Measurements from ENCODE around the gene HYAL3. TPM values are rescaled to one million over a fixed set of nuclear protein-coding genes. Genes with fewer than 3 reads are reported as not detected.
A peak's percentile ranks its signal among the peaks of the same experiment; 100 is the strongest.

Gene HYAL3
- total and polyA plus RNA-seq, 2 of the 13 experiments (the other 11 are each of a cell fraction or from before 2014, with no cell fraction given) = 5.5 to 10.4 TPM

- TF ChIP-seq MAZ (IDR thresholded peaks at IDR 0.05; ENCODE audit: borderline replicate concordance, low read depth, low read length) (peak; percentile 17; the same call in 1 of the 2 replicates), MAZ (CRISPR knock-in tag; IDR thresholded peaks at IDR 0.05; ENCODE audit: low read depth) (peak; percentile 92), SP5 (CRISPR knock-in tag; IDR thresholded peaks at IDR 0.05; ENCODE audit: borderline replicate concordance, low read depth) (peak; percentile 96), ZNF496 (CRISPR knock-in tag; IDR thresholded peaks at IDR 0.05; ENCODE audit: insufficient replicate concordance) (no peak), ZNF569 (CRISPR knock-in tag; IDR thresholded peaks at IDR 0.05; ENCODE audit: borderline replicate concordance) (no peak), ZEB1 (IDR thresholded peaks at IDR 0.05; ENCODE audit: insufficient replicate concordance, low read depth) (no peak), ZBTB38 (CRISPR knock-in tag; IDR thresholded peaks at IDR 0.05) (peak; percentile 77; the same call in 1 of the 2 replicates), KDM1A (CRISPR knock-in tag; IDR thresholded peaks at IDR 0.05) (no peak), THAP11 (CRISPR knock-in tag; IDR thresholded peaks at IDR 0.05) (peak; percentile 76), RARG (CRISPR knock-in tag; IDR thresholded peaks at IDR 0.05; ENCODE audit: low read depth) (no peak), ADNP (CRISPR knock-in tag; IDR thresholded peaks at IDR 0.05) (no peak), ETV6 (CRISPR knock-in tag; conservative IDR thresholded peaks at IDR 0.05) (0 out of 2 replicates have a peak, but pooled peaks have one; percentile 42), ZFY (CRISPR knock-in tag; IDR thresholded peaks at IDR 0.05) (peak; percentile 97), ZFP1 (CRISPR knock-in tag; IDR thresholded peaks at IDR 0.05) (0 out of 2 replicates have a peak, but pooled peaks have one; percentile 68), ZNF253 (CRISPR knock-in tag; IDR thresholded peaks at IDR 0.05; ENCODE audit: borderline replicate concordance) (no peak), HMG20A (CRISPR knock-in tag; IDR thresholded peaks at IDR 0.05; ENCODE audit: borderline replicate concordance) (0 out of 2 replicates have a peak, but pooled peaks have one; percentile 25), POLR2A (IDR thresholded peaks at IDR 0.05; ENCODE audit: insufficient read depth in 1 of 2, low read depth in 2 of 2, low read length in 2 of 2) (peak in 1 of 2 experiments; percentile 54; a peak in 1 of 4 replicates), ZFX (CRISPR knock-in tag; IDR thresholded peaks at IDR 0.05; ENCODE audit: low read depth) (peak; percentile 92), NR2F2 (IDR thresholded peaks at IDR 0.05; ENCODE audit: borderline replicate concordance, low read depth) (no peak), ZNF629 (CRISPR knock-in tag; conservative IDR thresholded peaks at IDR 0.05) (peak; percentile 59; the same call in 1 of the 2 replicates), ZFP36L2 (CRISPR knock-in tag; IDR thresholded peaks at IDR 0.05) (no peak), ZNF790 (CRISPR knock-in tag; IDR thresholded peaks at IDR 0.05; ENCODE audit: borderline replicate concordance) (0 out of 2 replicates have a peak, but pooled peaks have one; percentile 21), ZNF770 (CRISPR knock-in tag; IDR thresholded peaks at IDR 0.05) (peak; percentile 87), NR2F6 (IDR thresholded peaks at IDR 0.05) (peak; percentile 41), NR2F6 (CRISPR knock-in tag; IDR thresholded peaks at IDR 0.05) (peak; percentile 75), ZNF607 (CRISPR knock-in tag; IDR thresholded peaks at IDR 0.05; ENCODE audit: borderline replicate concordance) (peak; percentile 83; the same call in 1 of the 2 replicates), TRIM24 (CRISPR knock-in tag; IDR thresholded peaks at IDR 0.05) (no peak)
- TF ChIP-seq, protein P1, sequence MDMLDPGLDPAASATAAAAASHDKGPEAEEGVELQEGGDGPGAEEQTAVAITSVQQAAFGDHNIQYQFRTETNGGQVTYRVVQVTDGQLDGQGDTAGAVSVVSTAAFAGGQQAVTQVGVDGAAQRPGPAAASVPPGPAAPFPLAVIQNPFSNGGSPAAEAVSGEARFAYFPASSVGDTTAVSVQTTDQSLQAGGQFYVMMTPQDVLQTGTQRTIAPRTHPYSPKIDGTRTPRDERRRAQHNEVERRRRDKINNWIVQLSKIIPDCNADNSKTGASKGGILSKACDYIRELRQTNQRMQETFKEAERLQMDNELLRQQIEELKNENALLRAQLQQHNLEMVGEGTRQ (IDR thresholded peaks at IDR 0.05; ENCODE audit: low read depth, low read length) = no peak
- TF ChIP-seq, protein P1 (CRISPR knock-in tag; IDR thresholded peaks at IDR 0.05; ENCODE audit: borderline replicate concordance) = no peak; the same call in 1 of the 2 replicates
These were observed 38.9 kb downstream of the HYAL3 start (continued) for GRCh38 chr3:50260027-50260941.
